ENCODE data around the gene LPP. TPM values are rescaled to one million over a fixed set of nuclear protein-coding genes. Genes with fewer than 3 reads are reported as not detected.

Gene LPP
- 10 to 100 TPM; 43.2 to 84.4 (median 50.3) TPM for total RNA-seq
- polyA plus RNA-seq, result 1 to 10 TPM; 4.9 to 9.4 TPM

DNA sequence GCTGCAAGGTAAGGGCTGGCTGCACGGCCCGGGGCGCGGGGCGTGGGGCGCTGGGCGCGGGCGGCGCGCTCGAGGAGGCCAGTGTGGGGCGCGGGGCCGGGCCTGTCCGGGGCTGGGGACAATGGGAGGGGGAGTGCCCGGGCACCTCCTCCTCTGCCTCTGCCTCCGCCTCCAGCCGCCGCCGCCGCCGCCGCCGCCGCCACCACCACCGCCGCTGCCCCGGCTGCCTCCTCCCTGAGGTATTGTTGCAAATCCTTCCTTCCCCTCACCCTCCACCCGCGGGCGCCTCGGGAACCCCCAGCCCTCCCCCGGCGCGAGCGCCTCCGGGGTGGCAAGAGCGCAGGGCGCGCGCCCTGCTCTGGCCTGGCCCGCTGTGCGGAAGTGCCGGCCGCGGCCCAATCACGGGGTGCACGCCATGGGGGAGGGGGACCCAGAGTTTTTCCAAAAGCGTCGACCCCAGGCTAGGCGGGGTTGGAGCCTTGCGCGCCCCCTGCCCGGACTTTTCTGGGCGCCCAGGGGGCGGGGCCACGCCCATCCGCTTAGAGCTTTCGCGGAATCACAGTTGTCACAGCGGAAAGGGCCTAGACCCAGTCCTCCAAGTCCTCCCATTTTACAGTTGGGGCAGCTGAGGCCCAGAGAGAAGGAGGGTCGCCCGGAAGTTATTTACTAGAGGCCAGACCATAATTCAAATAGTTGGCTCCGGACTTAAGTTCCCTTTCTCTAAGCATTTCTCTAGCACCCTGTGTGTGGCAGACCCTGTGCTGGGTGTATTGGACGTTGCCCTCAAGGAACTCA is at the start of gene LPP:
Gene LPP, plus strand, starts transcription at position 144 of the 795 bp plus-strand sequence. CDS start 251,964 bp downstream, outside the sequence.
- peak within 1 kb of the TSS; percentile 70 to 84 (median 78) for H3K4me3 ChIP-seq
- H3K36me3 ChIP-seq, result no peaks in the 10 kb centered on the region
- H3K4me1 ChIP-seq, result peaks cover 17 to 36% (median 25%) of the 10 kb centered on the region in 3 donors
- intact Hi-C loops (cut with DNase I), result no loop called here
- TF ChIP-seq CTCF (IDR thresholded peaks at IDR 0.05), result no peak
- no peaks in the 10 kb centered on the region for H3K27me3 ChIP-seq
- H3K9me3 ChIP-seq, result no peaks in the 10 kb centered on the region
- WGBS, 2 donors, result 1% methylated on average over 45 to 65 of the region's 66 CpGs
- ATAC-seq (peak; percentile 83 to 87 (median 85)), FAIRE-seq (no peak), DNase-seq (peak; percentile 75 to 89 (median 81))
- H3K27ac ChIP-seq, result peak within 1 kb of the TSS; percentile 79 to 96 (median 91)

DNA sequence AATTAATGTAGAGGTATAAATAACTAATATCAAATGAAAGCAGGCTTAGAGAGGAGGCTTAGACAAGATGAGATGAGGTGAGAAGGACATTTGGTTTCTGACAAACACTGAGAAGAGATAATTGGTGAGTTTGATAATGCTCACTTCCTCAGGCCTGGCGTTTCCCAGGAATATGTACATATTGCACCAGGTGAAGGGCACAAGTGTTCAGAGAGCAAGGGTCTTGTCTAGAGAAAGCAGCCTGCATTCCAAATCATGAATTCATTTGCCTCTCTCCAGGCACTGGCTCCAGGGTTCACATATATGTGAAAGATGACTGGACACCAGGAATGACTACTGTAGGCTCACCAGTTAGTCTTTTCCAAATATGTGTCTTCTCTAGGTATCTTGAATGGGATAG is 48.0 kb upstream of the LPP start:
- WGBS, 2 donors, result 57 to 66% methylated on average over 1 of the region's 1 CpG
- no peak for TF ChIP-seq CTCF (IDR thresholded peaks at IDR 0.05)
- ATAC-seq, result no peak
- Histone ChIP-seq H3K4me1 (no peaks in the 10 kb centered on the region), H3K4me3 (no peak overlapping the region), H3K36me3 (no peaks in the 10 kb centered on the region), H3K27me3 (no peaks in the 10 kb centered on the region), H3K27ac (no peak overlapping the region), H3K9me3 (no peaks in the 10 kb centered on the region)
- FAIRE-seq, result no peak
- intact Hi-C loops (cut with DNase I), result no loop called here
- no peak for DNase-seq

- FAIRE-seq, result no peak
- Histone ChIP-seq H3K27ac (no peak overlapping the region), H3K4me3 (no peak overlapping the region), H3K36me3 (no peaks in the 10 kb centered on the region), H3K4me1 (no peaks in the 10 kb centered on the region), H3K9me3 (no peaks in the 10 kb centered on the region), H3K27me3 (no peaks in the 10 kb centered on the region)
- WGBS, 2 donors, result 94 to 95% methylated on average over 5 of the region's 5 CpGs
- intact Hi-C loops (cut with DNase I), result no loop called here
- ATAC-seq, result no peak
- no peak for TF ChIP-seq CTCF (IDR thresholded peaks at IDR 0.05)
- no peak for DNase-seq
Measured at GRCh38 chr3:188106454-188106853, 47.5 kb upstream of the LPP start.

DNA sequence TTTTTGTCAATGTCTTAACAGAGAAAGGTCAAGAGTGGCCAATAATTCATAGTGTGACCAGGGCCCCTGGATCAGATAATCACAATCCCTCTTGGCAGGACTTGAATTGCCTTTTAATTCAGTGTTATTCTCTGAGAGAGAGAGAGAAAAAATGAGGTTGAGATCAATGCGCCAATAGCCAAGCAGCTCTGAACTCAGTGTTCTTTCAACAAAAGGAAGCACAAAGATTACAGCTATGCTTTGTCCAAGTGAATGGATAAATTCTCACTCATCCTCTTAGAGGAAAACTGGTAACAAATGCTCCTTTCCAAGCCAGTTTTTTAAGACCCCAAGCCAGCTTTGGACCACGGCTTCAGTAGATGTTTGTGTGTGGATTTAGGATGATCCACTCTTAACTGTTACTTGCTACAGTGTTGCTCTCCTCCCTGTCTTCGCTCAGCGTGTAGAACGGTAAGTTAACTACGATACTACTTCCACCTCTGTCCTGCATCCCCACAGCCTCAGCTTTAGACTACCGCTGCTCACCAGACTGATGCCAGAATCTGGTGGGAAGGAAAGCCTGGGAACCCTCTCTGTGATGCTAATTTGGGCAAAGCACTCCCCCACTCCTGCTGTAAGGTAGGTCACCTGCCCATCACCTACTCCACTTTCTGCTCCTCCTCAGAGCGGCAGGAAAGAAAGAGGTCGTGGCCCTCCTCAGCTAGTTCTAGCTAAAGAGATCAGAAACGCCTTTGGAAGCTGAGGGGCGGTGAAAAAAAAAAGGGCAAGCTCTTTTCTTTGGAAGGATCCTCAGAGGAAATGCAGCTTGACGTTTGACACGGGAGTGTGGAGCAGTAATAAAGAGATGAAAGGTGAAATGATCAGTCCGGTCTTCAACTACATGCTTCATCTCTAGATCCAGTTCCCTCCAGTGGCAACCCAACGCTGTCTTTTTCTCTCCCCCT is 46.8 kb upstream of the LPP start:
- Histone ChIP-seq H3K36me3 (no peaks in the 10 kb centered on the region), H3K27ac (no peak overlapping the region), H3K27me3 (no peaks in the 10 kb centered on the region), H3K4me3 (no peak overlapping the region), H3K9me3 (no peaks in the 10 kb centered on the region), H3K4me1 (no peaks in the 10 kb centered on the region)
- ATAC-seq (no peak), FAIRE-seq (no peak), DNase-seq (no peak)
- 85 to 90% methylated on average over 15 of the region's 15 CpGs for WGBS, 2 donors
- no peak for TF ChIP-seq CTCF (IDR thresholded peaks at IDR 0.05)
- intact Hi-C loops (cut with DNase I), result no loop called here
